GM18861 (cell line): ENCODE data around the gene MYO1B.

Source experiments
- ATAC-seq: cut with Tn5 transposase; IDR thresholded peaks from one replicate; pipeline ENCODE4 v1.9.1; 2021; ENCODE audit not compliant: unreplicated experiment

The MYO1B gene

DNA sequence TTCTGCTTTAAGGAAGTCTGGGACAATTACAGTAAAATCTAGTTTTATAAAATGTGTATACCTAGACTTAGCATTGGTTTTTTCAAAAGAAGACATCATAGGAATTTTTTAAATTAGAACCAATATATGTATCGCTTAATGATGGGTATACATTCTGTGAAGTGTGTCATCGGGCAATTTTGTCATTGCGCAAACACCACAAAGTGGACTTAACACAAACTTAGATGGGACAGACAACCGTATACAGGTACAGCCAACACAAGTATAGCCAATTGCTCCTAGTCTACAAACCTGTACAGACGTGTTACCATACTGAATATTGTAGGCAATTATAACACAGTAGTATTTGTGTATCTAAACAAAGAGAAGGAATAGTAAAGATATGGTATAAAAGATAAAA, 12.7 kb downstream of the MYO1B start:
- no peak for ATAC-seq

DNA sequence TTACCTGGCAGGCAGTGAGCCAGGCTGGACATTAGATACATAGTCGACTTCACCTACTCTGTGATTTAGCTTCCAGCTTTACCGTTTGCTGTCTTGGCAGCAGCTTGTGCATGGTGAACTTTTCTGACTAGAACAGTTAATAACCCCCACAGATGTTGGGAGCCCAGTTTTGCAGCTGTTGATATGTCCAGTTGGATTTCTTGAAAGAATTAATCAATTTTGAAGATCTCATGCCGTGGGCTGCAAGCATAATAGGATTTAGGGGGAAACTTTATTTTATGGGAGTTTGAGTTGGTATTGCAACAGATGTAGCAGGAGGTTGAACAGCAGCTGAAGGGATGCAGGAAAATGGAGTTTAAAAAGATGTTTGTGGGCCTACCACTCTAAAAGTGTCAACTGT, 13.8 kb downstream of the MYO1B start:
- no peak for ATAC-seq

DNA sequence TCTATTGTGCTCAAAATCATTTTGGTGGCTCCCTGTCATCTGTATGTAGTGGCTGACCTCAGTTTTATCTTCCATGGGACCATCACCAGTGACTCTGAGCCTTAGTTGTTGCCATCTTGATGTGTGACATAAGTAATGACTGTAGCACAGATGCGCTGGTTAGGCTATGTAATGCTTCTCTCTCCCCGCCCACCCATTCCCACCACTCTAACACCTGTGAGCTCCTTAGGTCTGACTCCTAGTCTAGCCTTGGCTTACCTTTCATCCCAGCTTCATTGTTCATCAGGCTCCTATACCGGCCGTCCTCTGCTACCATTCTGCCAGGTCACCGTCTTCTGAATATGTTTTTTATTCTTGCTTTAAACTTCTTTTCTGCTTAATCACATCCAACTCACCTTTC, 17.2 kb downstream of the MYO1B start:
- ATAC-seq = no peak

GRCh38 chr2:191263050-191263449, 17.8 kb downstream of the MYO1B start:
- ATAC-seq = no peak

DNA sequence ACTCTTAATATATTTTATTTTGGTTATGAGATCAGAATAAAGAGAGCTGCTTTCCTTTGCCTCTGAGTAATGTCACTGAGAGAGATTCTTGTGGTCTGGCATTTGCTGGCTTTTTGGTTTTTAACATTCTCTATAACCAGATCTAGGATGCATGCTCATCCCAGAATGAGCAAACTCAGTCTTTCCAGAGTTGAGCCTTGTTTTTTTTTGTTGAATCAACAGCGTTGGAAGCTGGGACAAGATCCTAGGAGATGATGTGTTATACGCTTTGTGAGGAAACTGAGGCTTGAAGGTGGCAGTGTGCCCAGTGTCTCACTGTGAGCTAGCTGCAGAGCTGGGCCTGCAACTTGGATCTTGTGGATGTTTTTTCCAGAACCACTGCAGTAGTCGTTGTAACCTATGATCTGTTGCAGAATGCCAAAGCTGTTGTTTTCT, 19.5 kb downstream of the MYO1B start:
- no peak for ATAC-seq

- no peak for ATAC-seq
Measured at GRCh38 chr2:191265311-191266170, 20.3 kb downstream of the MYO1B start.

- ATAC-seq = no peak
Measured at GRCh38 chr2:191266201-191266600, 21.0 kb downstream of the MYO1B start.

- ATAC-seq = no peak
Measured at GRCh38 chr2:191268596-191268995, 23.4 kb downstream of the MYO1B start.

DNA sequence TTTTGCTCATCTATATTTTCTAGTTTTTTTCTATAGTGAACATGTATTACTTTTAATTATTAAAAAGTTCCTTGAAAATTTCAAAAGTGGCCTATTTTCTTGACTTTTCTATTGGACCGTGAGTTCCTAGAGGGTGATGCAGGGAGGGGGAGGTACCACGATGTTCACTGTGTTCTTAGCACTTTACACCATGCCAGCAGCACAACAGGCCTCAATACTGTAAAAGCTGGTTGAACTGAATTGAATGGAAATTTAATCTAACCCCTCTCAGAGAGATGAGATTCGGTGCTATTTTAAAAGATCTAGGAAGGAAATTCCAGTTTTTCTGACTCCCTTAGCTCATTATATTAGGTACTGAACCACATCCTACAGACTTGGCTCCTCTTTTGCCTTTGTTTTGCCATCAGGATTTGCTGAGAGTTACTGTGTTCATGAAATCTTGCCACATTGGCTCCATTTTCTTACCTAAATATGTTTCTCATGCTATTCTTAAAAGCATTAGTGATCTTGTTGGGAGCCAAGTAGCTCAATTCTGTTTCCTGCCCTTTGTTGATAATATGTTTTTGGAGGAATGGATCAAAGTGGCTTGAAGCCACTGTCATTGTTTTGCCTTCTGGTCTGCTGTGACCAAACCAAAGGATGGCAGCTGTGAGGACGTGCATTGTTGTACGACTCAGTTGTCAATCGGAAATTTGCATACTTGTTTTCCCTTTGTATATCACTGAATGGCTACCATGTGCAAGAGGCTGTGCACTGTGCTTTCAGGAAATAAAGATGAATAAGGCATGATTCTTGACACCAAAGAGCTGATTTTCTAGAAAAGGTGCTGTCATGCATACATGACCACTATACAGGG, 25.3 kb downstream of the MYO1B start:
- ATAC-seq = no peak

- ATAC-seq = no peak
Measured at GRCh38 chr2:191272064-191272463, 26.9 kb downstream of the MYO1B start.

DNA sequence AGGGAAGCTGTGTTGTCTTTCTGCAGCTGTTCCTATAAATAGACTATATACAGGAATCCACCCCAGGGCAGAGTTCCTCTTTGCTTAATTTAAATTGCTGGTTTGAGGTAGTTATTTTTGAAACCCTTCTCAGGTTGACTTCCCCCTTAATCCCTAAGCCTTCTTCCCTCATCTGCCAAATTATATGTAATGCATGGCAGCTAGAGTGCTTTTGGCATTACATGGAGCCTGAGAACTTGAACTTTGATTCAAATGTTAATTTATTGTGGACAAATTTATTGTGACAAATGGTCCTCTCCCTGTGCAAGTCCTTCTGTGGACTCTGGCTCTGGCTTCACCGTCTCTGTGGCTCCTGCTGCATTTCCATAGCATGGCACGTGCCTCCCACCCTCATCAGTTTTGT, 29.2 kb downstream of the MYO1B start:
- ATAC-seq = no peak

DNA sequence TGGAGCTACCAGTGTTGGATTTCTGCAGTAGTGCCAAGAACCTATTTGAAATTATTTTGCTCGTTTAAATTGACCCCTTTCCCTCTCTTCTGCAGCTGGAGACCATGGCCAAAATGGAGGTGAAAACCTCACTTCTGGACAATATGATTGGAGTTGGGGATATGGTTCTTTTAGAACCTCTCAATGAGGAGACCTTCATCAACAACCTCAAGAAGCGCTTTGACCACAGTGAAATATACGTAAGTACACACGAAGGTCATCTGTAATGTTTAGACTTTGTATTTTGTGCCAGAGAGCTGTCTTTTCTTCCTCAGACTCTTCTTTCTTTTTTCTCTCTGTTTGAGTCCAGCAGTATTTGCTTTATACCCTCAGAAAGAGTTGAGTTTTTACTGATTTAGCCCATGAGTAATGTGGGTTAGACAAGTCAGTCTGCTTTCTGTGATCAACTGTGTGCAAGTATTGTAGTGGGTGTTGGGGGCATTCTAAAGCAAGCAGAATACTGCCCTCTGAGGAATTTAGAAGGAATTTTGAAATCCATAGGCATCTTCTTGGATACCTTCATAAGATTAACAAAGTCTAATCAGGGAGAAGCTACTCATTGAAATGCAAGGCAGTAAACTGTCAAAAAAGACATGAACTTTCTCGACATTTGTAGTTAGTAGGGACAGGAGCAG, 31.7 kb downstream of the MYO1B start:
- no peak for ATAC-seq

- ATAC-seq = no peak
Measured at GRCh38 chr2:191280290-191280689, 35.1 kb downstream of the MYO1B start.

GRCh38 chr2:191280834-191281756, 35.9 kb downstream of the MYO1B start:
- ATAC-seq = no peak

GRCh38 chr2:191285252-191285651, 40.0 kb downstream of the MYO1B start:
- no peak for ATAC-seq

GRCh38 chr2:191287820-191288219, 42.6 kb downstream of the MYO1B start:
- ATAC-seq = no peak

DNA sequence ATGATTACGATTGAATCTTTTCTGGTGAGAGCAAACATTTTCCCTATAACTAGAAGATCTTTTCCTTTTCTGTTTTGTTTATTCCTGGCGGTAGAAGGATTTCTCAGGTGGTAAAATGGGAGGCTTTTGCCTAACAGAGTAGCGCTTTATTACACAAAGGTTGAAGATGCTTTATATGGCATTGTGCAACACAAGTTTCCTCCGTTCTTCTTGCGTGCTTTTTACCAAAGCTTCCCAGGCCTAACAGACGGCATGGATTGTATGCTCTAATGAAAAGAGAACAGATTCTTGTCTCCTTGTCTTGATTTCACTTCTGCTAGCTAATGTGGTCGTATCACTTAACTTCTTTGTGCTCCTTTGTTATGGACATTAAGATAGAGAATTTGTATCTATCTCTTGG, 43.8 kb downstream of the MYO1B start:
- no peak for ATAC-seq

DNA sequence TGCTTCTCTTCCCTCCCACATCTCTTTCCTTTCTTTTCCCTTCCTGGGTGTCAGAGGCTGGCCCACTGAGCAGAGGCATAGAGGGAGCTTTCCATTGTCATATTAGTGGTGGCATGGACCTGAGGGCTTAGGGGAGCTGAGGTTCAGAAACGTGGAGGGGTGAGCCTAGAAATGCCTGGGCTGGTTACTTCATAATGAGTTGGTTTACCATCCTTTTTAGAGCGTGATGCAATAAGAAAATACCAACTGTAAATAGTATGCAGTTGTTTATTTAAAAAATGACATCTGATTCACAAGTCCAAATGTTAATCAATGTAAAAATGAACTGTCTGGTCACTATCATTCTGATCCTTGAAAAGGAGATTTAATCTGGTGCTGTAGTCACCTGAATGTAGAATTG, 46.3 kb downstream of the MYO1B start:
- no peak for ATAC-seq

- ATAC-seq = no peak
Measured at GRCh38 chr2:191292869-191293268, 47.7 kb downstream of the MYO1B start.

- no peak for ATAC-seq
Measured at GRCh38 chr2:191295088-191295487, 49.9 kb downstream of the MYO1B start.
